ENCODE measurements around the gene BSN.

Gene BSN

GRCh38 chr3:49654955-49655556, 100.8 kb downstream of the BSN start:
- no peak for DNase-seq (ENCODE audit: low spot score)

DNA sequence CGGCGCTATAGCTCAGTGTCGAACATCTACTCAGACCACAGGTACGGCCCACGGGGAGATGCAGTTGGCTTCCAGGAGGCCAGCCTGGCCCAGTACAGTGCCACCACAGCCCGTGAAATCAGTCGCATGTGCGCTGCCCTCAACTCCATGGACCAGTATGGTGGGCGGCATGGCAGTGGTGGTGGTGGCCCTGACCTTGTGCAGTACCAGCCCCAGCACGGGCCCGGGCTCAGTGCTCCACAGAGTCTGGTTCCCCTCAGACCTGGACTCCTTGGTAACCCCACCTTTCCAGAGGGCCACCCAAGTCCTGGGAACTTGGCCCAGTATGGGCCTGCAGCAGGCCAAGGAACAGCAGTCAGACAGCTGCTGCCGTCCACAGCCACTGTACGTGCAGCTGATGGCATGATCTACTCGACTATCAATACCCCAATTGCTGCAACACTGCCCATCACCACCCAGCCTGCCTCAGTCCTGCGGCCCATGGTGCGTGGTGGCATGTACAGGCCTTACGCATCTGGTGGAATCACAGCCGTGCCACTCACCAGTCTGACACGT, 101.5 kb downstream of the BSN start:
- no peak for DNase-seq (ENCODE audit: low spot score)

DNA sequence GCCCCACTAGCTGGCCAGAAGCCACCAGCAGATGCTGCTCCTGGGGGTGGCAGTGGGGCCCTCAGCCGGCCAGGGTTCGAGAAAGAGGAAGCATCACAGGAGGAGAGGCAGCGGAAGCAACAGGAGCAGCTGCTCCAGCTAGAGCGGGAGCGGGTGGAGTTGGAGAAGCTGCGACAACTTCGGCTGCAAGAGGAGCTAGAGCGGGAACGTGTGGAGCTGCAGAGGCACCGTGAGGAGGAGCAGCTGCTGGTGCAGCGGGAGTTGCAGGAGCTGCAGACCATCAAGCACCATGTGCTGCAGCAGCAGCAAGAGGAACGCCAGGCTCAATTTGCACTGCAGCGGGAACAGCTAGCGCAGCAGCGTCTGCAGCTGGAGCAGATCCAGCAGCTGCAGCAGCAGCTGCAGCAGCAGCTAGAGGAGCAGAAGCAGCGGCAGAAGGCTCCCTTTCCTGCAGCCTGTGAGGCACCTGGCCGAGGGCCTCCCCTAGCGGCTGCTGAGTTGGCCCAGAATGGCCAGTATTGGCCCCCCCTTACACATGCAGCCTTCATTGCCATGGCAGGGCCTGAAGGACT, 102.3 kb downstream of the BSN start:
- no peak for DNase-seq (ENCODE audit: low spot score)

DNA sequence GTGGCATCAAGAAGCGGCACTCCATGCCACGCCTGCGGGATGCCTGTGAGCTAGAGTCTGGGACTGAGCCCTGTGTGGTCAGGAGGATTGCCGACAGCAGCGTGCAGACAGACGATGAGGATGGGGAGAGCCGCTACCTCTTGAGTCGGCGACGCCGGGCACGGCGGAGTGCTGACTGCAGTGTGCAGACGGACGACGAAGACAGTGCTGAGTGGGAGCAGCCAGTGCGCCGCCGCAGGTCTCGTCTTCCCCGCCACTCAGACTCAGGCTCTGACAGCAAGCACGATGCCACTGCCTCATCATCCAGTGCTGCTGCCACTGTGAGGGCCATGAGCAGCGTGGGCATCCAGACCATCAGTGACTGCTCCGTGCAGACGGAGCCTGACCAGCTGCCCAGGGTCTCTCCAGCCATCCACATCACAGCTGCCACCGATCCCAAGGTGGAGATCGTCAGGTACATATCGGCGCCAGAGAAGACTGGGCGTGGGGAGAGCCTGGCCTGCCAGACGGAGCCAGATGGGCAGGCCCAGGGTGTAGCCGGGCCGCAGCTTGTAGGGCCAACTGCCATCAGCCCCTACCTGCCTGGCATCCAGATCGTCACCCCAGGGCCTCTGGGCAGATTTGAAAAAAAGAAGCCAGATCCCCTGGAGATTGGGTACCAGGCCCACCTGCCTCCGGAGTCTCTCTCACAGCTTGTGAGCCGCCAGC, 103.1 kb downstream of the BSN start:
- no peak for DNase-seq (ENCODE audit: low spot score)

GRCh38 chr3:49658711-49659110, 104.4 kb downstream of the BSN start:
- DNase-seq (ENCODE audit: low spot score), result no peak

DNA sequence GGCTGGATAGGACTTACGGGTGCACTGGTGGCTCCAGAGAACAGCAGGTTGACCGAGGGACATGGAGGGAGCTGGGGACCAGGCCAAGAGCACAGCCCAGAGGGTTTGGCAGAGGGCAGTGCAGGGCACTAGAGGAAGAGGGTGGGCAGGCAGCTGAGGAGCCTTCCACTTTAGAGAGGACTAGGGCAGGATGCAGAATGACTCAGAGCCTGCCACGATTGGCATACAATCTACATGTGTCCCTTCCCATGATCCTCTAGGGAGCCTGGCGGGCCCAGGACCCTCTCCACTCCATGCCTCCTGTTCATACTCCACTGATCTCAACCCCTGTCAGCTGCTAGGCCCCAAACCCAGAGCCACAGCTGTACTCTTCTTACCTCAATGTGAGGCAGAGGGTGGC, 105.5 kb downstream of the BSN start:
- DNase-seq (ENCODE audit: low spot score), result no peak

DNA sequence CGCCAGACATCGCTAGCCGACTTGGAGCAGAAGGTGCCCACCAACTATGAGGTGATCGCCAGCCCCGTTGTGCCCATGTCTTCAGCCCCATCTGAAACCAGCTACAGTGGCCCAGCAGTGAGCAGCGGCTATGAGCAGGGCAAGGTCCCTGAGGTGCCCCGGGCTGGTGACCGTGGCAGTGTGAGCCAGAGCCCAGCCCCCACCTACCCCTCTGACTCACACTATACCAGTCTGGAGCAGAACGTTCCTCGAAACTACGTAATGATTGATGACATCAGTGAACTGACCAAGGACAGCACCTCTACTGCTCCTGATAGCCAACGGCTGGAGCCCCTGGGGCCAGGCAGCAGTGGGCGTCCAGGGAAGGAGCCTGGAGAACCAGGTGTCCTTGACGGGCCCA, 107.0 kb downstream of the BSN start:
- no peak for DNase-seq (ENCODE audit: low spot score)

DNA sequence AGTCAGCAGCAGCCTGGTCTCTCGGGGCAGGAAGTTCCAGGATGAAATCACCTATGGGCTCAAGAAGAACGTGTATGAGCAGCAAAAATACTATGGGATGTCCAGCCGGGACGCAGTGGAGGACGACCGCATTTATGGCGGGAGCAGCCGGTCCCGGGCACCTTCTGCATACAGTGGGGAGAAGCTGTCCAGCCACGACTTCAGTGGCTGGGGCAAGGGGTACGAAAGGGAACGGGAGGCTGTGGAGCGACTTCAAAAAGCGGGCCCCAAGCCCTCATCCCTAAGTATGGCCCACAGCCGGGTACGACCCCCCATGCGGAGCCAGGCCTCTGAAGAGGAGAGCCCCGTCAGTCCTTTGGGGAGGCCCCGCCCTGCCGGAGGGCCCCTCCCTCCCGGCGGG, 107.7 kb downstream of the BSN start:
- DNase-seq (ENCODE audit: low spot score), result no peak

GRCh38 chr3:49662720-49663413, 108.6 kb downstream of the BSN start:
- no peak for DNase-seq (ENCODE audit: low spot score)

GRCh38 chr3:49663831-49664230, 109.6 kb downstream of the BSN start:
- no peak for DNase-seq (ENCODE audit: low spot score)

DNA sequence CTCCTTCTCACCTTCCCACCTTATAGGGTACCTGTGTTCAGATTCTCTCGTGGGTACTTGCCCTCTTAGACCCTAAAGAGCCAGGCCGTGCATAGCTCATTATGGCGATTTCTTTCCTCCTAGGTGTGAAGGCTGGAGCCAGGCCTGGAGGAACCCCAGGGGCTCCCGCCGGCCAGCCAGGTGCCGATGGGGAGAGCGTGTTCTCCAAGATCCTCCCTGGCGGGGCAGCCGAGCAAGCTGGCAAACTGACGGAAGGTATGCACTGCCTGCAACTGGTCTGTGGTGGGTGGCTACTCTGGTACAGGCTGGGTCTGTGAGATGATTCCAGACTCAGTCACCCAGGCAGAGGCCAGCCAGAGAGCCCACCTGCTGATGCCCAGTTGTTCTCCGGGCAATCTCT, 110.0 kb downstream of the BSN start:
- no peak for DNase-seq (ENCODE audit: low spot score)

DNA sequence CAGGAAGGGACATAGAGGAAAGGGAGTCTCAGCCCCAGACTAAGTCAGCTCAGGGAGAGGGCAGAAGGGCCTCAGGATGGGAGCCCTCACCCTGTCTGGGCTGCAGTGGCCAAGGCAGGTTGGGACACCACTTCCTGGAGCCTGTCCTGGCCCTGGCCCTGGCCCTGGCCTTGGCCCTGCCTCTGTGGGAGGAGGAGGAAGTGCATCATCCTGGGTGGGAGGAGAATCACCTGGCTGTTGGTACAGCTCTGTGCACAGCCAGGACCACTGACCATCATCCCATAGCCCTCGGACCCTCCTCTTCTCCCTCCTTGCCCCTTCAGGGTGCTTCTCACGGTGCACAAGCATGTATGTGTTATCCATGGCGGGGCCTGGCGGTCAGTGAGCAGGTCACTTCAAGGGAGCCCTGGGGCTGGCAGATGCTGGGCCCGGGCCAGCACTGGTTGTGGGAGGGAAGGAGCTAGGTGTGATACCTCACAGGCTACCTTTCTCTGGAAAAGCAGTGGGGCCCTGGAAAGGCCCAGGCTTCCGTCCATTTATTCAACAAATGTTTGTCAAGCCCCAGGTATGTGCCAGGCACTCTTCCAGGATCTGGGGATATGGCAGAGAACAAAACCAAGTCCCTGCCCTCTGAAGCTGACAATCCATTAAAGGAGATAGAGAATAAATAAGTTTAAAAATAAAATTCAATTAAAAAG, 111.7 kb downstream of the BSN start:
- DNase-seq (ENCODE audit: low spot score), result no peak

DNA sequence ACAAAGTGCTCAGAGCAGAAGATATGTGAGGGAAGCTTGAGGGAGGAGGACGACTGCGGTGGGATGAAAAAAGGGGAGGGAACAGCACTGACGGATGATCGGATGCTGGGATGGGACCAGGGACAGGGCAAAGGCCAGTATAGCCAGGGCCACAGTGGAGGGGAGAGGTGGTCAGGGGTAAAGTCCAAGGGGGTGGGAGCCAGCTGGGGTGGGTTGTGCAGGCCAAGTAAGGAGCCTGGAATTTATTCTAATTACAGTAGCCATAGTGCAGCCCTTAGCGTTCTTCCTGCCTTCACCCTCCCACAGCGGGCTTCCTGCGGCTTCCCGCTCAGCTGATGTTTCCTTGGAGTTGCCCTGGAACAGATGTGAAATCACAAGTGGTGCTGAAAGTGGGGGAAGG, 112.3 kb downstream of the BSN start:
- no peak for DNase-seq (ENCODE audit: low spot score)

- DNase-seq (ENCODE audit: low spot score), result no peak
These were observed 113.6 kb downstream of the BSN start for GRCh38 chr3:49667701-49668413.

- no peak for DNase-seq (ENCODE audit: low spot score)
These were observed 114.1 kb downstream of the BSN start for GRCh38 chr3:49668414-49668797.

GRCh38 chr3:49668861-49669260, 114.6 kb downstream of the BSN start:
- DNase-seq (ENCODE audit: low spot score), result no peak

DNA sequence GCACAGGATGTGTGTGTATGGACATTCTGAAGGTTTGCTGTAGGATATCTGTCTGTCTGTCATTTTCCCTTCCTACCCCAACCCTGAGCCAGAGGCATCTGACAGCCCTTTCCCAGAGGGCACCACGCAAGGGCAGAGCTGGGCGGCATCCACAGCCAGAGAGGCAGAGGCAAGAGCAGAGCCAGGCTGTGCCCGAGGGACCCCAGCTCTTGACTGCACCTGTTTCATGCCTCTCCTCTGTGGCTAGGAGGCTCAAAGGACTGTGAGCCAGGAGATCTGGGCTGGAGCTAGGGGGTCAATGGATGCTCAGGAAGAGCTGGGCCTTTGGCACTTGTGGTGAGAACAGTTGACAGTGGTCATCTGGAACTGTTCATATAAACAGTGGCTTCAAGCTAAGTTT, 115.1 kb downstream of the BSN start:
- DNase-seq (ENCODE audit: low spot score), result no peak

DNA sequence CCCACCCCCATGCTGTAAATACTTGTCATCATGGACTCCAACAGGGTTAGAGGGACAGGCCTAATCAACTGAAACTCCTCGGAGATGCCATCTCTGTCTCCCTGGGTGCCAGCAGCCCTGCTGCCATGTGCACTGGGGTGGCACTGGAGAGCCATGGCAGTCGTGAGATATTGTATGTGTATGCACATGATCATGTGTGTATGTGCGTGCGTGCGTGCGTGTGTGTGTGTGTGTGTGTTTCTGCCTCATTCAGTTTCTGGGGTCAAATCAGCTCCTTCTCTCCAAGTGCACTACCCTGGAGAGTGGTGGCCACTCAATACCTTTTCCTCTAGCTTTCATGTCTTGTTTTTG, 116.6 kb downstream of the BSN start:
- no peak for DNase-seq (ENCODE audit: low spot score)

GRCh38 chr3:49671291-49672288, 117.3 kb downstream of the BSN start:
- DNase-seq (ENCODE audit: low spot score), result peak; percentile 45

- no peak for DNase-seq (ENCODE audit: low spot score)
These were observed 118.9 kb downstream of the BSN start for GRCh38 chr3:49673121-49673714.
